ENCODE data around the gene SESTD1. TPM values are rescaled to one million over a fixed set of nuclear protein-coding genes. Genes with fewer than 3 reads are reported as not detected.

The SESTD1 gene
- polyA plus RNA-seq, 1 experiment: 16.5 TPM

DNA sequence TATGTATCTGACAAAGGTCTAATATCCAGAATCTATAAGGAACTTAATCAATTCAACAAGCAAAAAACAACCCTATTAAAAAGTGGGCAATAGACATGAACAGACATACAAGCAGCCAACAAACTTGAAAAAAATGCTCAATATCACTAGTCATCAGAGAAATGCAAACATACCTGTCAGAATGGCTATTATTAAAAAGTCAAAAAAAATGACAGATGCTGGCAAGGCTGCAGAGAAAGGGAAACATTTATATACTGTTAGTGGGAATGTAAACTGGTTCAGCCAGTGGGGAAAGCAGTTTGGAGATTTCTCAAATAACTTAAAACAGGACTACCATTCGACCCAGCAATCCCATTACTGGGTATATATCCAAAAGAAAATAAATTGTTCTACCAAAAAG lies 21.6 kb downstream of the SESTD1 start:
- ChIA-PET CTCF (no interaction called here), POLR2A (no interaction called here)
- H3K27me3 ChIP-seq (ENCODE audit: control insufficient read depth, insufficient read depth, low read length): no peaks in the 10 kb centered on the region
- no peaks in the 10 kb centered on the region for H3K36me3 ChIP-seq (ENCODE audit: control insufficient read depth, insufficient read depth, low read length)
- H3K4me3 ChIP-seq (ENCODE audit: low read depth, low read length): no peak overlapping the region
- TF ChIP-seq CTCF (IDR thresholded peaks at IDR 0.05; ENCODE audit: insufficient read depth, low read depth, low read length): no peak
- no peak for DNase-seq (ENCODE audit: low read depth)

- H3K36me3 ChIP-seq (ENCODE audit: control insufficient read depth, insufficient read depth, low read length): no peaks in the 10 kb centered on the region
- DNase-seq (ENCODE audit: low read depth): no peak
- TF ChIP-seq CTCF (IDR thresholded peaks at IDR 0.05; ENCODE audit: insufficient read depth, low read depth, low read length): no peak
- no peaks in the 10 kb centered on the region for H3K27me3 ChIP-seq (ENCODE audit: control insufficient read depth, insufficient read depth, low read length)
- POLR2A ChIA-PET: interaction anchor here (0.7 kb wide), 1 partner anchor 379 kb away, joined by 3 read pairs; no protein-coding TSS in a partner anchor
- H3K4me3 ChIP-seq (ENCODE audit: low read depth, low read length): no peak overlapping the region
- CTCF ChIA-PET: interaction anchor here (1.0 to 2.8 kb wide), 2 partner anchors 10 to 22 kb away, joined by 3 to 7 read pairs; no protein-coding TSS in a partner anchor
These were observed 23.9 kb downstream of the SESTD1 start for GRCh38 chr2:179240481-179241451.

- no peak for DNase-seq (ENCODE audit: low read depth)
These were observed 24.8 kb downstream of the SESTD1 start for GRCh38 chr2:179239838-179240237.

DNA sequence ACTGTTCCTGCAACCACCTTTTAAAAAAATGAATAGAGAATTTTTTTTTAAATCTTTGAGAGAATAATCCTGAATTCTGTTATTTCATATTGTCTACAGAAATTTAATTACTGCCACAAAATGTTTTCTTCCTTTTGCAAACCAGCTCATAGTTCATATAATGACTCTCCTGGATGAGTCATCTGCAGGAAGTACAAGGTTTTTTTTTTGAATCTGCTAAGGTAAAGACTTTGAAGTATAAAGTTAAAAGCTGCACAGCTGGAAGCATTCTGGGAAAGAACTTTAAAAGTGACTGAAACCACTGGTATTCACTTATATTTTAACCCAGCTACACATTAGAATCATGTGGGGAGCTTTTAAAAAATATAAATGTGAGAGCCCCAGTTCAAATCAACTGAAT lies 25.4 kb downstream of the SESTD1 start:
- ChIA-PET CTCF (interaction anchor here (2.8 kb wide), 1 partner anchor 11 kb away, joined by 7 read pairs; no protein-coding TSS in a partner anchor), POLR2A (interaction anchor here (0.6 kb wide), 1 partner anchor 18 kb away, joined by 3 read pairs; no protein-coding TSS in a partner anchor)
- H3K36me3 ChIP-seq (ENCODE audit: control insufficient read depth, insufficient read depth, low read length): no peaks in the 10 kb centered on the region
- no peak overlapping the region for H3K4me3 ChIP-seq (ENCODE audit: low read depth, low read length)
- no peak for TF ChIP-seq CTCF (IDR thresholded peaks at IDR 0.05; ENCODE audit: insufficient read depth, low read depth, low read length)
- no peak for DNase-seq (ENCODE audit: low read depth)
- no peaks in the 10 kb centered on the region for H3K27me3 ChIP-seq (ENCODE audit: control insufficient read depth, insufficient read depth, low read length)

More at GRCh38 chr2:179239838-179240237, 24.8 kb downstream of the SESTD1 start:
- ChIA-PET POLR2A (interaction anchor here (0.6 kb wide), 1 partner anchor 17 kb away, joined by 3 read pairs; no protein-coding TSS in a partner anchor), CTCF (interaction anchor here (1.0 to 2.8 kb wide), 2 partner anchors 10 to 21 kb away, joined by 3 to 7 read pairs; no protein-coding TSS in a partner anchor)
- Histone ChIP-seq H3K36me3 (ENCODE audit: control insufficient read depth, insufficient read depth, low read length) (no peaks in the 10 kb centered on the region), H3K4me3 (ENCODE audit: low read depth, low read length) (no peak overlapping the region), H3K27me3 (ENCODE audit: control insufficient read depth, insufficient read depth, low read length) (no peaks in the 10 kb centered on the region)
- no peak for TF ChIP-seq CTCF (IDR thresholded peaks at IDR 0.05; ENCODE audit: insufficient read depth, low read depth, low read length)

- ChIA-PET CTCF (interaction anchor here (2.8 kb wide), 1 partner anchor 12 kb away, joined by 7 read pairs; no protein-coding TSS in a partner anchor), POLR2A (no interaction called here)
- no peak for TF ChIP-seq CTCF (IDR thresholded peaks at IDR 0.05; ENCODE audit: insufficient read depth, low read depth, low read length)
- Histone ChIP-seq H3K27me3 (ENCODE audit: control insufficient read depth, insufficient read depth, low read length) (no peaks in the 10 kb centered on the region), H3K4me3 (ENCODE audit: low read depth, low read length) (no peak overlapping the region), H3K36me3 (ENCODE audit: control insufficient read depth, insufficient read depth, low read length) (no peaks in the 10 kb centered on the region)
- no peak for DNase-seq (ENCODE audit: low read depth)
These were observed 26.6 kb downstream of the SESTD1 start for GRCh38 chr2:179238027-179238426.
